ENCODE results near the gene ENPP6.

Gene ENPP6

DNA sequence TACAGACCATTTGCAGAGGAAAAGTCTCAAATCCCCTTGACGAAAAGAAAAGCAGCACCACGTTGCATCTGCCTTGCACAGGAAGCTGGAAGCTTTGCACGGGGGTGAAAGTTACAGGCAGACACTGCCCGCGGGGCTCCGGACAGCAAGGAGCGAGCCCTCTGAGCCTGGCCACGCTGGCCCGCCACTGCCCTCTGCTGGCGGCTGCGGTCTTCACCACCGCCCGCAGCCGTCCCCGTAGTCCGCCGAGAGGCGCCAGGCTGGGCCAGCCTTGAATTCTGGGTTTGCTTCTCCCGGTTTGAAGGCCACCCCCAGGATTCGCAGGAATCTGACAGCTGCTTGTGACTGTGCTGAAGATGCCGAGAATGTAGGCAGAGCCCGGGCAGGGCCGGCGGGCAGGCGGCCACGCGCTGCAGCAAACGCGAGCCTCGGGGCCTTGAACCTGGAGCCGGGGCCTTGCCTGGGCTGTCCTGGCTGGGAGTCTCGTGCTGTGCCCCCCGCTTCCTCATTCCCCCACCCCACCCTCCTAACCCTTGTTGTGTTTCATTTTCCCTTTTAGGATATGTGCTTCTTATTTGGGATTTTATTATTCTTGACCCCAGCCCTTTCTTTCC lies 49.2 kb downstream of the ENPP6 start:
- H3K4me3 ChIP-seq (ENCODE audit: control insufficient read depth, low read depth, low read length), result no peak overlapping the region
- TF ChIP-seq, protein P1, sequence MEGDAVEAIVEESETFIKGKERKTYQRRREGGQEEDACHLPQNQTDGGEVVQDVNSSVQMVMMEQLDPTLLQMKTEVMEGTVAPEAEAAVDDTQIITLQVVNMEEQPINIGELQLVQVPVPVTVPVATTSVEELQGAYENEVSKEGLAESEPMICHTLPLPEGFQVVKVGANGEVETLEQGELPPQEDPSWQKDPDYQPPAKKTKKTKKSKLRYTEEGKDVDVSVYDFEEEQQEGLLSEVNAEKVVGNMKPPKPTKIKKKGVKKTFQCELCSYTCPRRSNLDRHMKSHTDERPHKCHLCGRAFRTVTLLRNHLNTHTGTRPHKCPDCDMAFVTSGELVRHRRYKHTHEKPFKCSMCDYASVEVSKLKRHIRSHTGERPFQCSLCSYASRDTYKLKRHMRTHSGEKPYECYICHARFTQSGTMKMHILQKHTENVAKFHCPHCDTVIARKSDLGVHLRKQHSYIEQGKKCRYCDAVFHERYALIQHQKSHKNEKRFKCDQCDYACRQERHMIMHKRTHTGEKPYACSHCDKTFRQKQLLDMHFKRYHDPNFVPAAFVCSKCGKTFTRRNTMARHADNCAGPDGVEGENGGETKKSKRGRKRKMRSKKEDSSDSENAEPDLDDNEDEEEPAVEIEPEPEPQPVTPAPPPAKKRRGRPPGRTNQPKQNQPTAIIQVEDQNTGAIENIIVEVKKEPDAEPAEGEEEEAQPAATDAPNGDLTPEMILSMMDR (IDR thresholded peaks at IDR 0.05; ENCODE audit: control insufficient read depth, insufficient read depth, low read depth, low read length, missing control alignments), result peak; percentile 94
- DNase-seq (ENCODE audit: low read depth), result peak; percentile 8

DNA sequence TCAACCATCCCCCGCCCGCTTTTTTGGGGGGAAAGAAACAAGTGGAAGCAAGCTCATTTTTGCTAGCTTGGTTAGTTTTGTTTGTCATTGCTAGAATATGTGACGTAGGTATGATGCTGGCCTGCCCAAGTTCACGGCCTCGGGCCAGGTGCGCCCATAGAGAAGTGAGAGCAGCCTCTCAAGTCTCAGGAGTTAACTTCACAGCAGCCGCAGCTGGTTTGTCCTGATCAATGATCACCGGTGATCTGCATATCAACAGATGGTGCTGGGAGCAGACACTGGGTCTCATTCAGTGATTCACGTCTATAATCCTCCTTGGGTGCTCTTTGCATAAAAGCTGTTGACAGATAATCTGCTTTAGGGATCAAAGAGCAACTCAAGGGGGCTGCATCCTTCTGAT lies 50.1 kb downstream of the ENPP6 start:
- TF ChIP-seq, protein P1 (IDR thresholded peaks at IDR 0.05; ENCODE audit: control insufficient read depth, insufficient read depth, low read depth, low read length, missing control alignments), result no peak
- DNase-seq (ENCODE audit: low read depth), result no peak
- H3K4me3 ChIP-seq (ENCODE audit: control insufficient read depth, low read depth, low read length), result no peak overlapping the region

DNA sequence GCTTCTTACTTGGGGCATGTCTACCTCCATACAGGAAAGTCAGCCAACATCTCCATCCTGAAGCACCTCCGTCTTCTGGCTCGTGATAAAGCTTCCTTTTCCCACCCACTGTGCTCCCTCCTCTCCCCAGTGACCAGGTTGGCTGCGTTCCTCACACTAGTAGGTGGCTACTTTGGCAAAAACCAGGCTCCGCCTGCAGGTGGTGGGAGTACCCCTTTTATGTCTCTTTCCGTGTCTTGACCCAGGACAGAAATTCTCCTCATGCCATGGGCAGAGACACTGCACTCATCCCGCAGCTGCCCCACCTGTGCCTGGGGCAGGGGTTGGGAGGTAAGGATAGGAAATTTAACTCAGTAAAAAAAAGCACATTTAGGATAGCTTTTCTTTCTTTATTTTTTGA lies 50.9 kb downstream of the ENPP6 start:
- H3K4me3 ChIP-seq (ENCODE audit: control insufficient read depth, low read depth, low read length), result no peak overlapping the region
- TF ChIP-seq, protein P1 (IDR thresholded peaks at IDR 0.05; ENCODE audit: control insufficient read depth, insufficient read depth, low read depth, low read length, missing control alignments), result no peak
- DNase-seq (ENCODE audit: low read depth), result no peak

DNA sequence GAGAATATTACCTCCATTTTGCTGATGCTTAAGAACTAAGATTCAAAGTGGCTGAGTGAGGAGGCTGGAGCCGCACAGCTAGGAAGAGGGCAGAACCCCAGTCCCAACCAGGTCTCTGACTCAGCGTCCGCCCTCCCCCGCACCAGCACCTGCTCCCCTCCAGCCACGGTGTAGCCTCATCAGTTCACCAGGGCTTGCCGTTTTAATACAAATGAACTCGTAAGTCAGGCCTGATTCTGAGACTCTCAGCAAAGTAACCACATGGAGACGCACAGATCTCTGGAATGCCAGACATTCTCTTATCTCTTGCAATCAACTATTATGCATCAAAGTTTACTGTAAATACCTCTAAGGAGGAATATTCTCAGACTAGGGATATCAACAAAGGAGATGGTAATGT lies 52.4 kb downstream of the ENPP6 start:
- H3K4me3 ChIP-seq (ENCODE audit: control insufficient read depth, low read depth, low read length), result no peak overlapping the region
- TF ChIP-seq, protein P1 (IDR thresholded peaks at IDR 0.05; ENCODE audit: control insufficient read depth, insufficient read depth, low read depth, low read length, missing control alignments), result no peak
- DNase-seq (ENCODE audit: low read depth), result no peak

DNA sequence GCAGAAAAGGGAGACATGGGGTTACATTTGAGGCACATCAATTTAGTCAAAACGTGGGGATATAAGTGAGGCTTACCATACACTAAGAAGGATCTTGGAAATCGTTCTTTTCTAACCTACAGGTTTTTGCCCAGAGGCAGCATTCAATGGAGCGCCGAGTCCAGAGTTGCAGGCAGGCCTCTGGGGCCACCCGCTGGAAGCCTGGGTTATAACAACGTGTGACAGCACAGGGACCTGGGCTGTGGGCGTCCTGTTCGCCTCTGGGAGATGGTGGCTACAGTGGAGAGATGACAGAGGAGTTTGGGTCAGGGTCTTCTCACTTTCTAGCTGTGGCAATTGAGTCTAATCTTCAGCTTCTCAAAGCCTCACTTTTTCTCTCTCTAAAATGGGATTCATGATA lies 53.9 kb downstream of the ENPP6 start:
- TF ChIP-seq, protein P1 (IDR thresholded peaks at IDR 0.05; ENCODE audit: control insufficient read depth, insufficient read depth, low read depth, low read length, missing control alignments), result peak; percentile 48
- DNase-seq (ENCODE audit: low read depth), result no peak
- H3K4me3 ChIP-seq (ENCODE audit: control insufficient read depth, low read depth, low read length), result no peak overlapping the region

DNA sequence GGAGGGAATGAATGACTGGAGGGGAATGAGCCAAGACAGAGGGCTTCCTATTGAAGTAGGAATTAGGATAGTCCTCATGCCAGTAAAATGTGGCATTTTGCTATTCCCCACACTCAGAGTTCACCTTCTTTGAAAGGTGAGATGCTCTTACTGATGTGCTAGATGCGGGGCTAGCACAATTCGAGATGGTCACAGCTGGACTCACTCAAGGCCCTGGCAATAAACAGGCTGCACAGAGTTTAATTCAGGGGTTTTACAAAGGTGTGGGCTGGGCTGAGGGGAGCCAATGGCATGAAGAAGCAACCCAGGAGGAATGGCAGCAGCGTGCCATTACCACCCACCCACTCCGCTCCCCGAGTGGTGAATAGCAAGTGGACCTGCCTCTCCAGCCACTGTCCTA lies 55.1 kb downstream of the ENPP6 start:
- no peak overlapping the region for H3K4me3 ChIP-seq (ENCODE audit: control insufficient read depth, low read depth, low read length)
- DNase-seq (ENCODE audit: low read depth), result no peak
- TF ChIP-seq, protein P1 (IDR thresholded peaks at IDR 0.05; ENCODE audit: control insufficient read depth, insufficient read depth, low read depth, low read length, missing control alignments), result no peak

DNA sequence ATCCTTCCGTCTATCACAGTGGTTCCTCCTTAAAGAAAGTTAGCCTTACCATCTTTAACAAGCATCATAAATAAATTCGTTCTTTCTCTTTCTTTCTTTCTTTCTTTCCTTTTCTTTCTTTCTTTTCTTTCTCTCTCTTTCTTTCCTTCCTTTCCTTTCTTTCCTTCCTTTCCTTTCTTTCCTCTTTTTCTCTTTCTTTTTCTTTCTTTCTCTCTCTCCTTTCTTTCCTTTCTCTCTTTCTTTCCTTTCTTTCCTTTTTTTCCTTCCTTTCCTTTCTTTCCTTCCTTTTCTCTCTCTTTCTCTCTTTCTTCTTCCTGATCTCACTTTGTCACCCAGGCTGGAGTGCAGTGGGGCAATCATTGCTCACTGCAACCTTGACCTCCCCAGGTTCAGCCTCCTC lies 60.4 kb downstream of the ENPP6 start:
- DNase-seq (ENCODE audit: low read depth), result no peak
- no peak overlapping the region for H3K4me3 ChIP-seq (ENCODE audit: control insufficient read depth, low read depth, low read length)
- TF ChIP-seq, protein P1 (IDR thresholded peaks at IDR 0.05; ENCODE audit: control insufficient read depth, insufficient read depth, low read depth, low read length, missing control alignments), result no peak
